OCI-LY3 (cell line): ENCODE results near the gene ZNF892.
"Not testable (repeated sequence)": the region's sequence is repeated elsewhere in the genome, so short reads cannot be mapped to it uniquely, and the experiment has no call there.

Experiments
- H2AFZ ChIP-seq: fragments of 200-600, 300-600 bp; shearing (Covaris generic); 2 replicates; pipeline ENCODE4 v1.6.0; 2014; ENCODE audit warnings: antibody characterized with exemption, low read depth, low read length
- H3K27ac ChIP-seq: fragments of 200-600, 300-600 bp; sonication (generic); 2 replicates; pipeline ENCODE4 v1.5.1; 2014; ENCODE audit warnings: mild to moderate bottlenecking, low read length, moderate library complexity, mixed read lengths
- H3K27me3 ChIP-seq: fragments of 200-600, 300-600 bp; sonication (generic); 2 replicates; pipeline ENCODE4 v1.6.1; 2014; ENCODE audit warnings: low read depth, low read length, mixed read lengths
- H3K36me3 ChIP-seq: fragments of 200-600, 300-600 bp; sonication (generic); replicated peaks from 2 replicates; pipeline ENCODE3; 2014; ENCODE audit warnings: low read depth, low read length, mixed read lengths
- H3K4me1 ChIP-seq: fragments of 300-600, 200-600 bp; sonication (generic); 2 replicates; pipeline ENCODE4 v1.6.1; 2014; ENCODE audit warnings: low read length, mixed read lengths
- H3K4me2 ChIP-seq: fragments of 200-600, 300-600 bp; sonication (generic); 2 replicates; pipeline ENCODE4 v1.6.1; 2014; ENCODE audit warnings: low read length, mixed read lengths
- H3K4me3 ChIP-seq: fragments of 300-600, 200-600 bp; sonication (generic); 2 replicates; pipeline ENCODE4 v1.5.1; 2014; ENCODE audit warnings: antibody characterized with exemption, mild to moderate bottlenecking, low read length, moderate library complexity
- H3K79me2 ChIP-seq: fragments of 300-600, 200-600 bp; shearing (Covaris generic); 2 replicates; pipeline ENCODE4 v1.6.1; 2014; ENCODE audit warnings: mild to moderate bottlenecking, low read length, mixed read lengths
- H3K9ac ChIP-seq: fragments of 300-600, 200-600 bp; shearing (Covaris generic); 2 replicates; pipeline ENCODE4 v1.6.0; 2014; ENCODE audit warnings: mild to moderate bottlenecking, low read length, moderate library complexity
- H3K9me3 ChIP-seq: fragments of 200-600, 300-600 bp; shearing (Covaris generic); 2 replicates; pipeline ENCODE4 v1.6.1; 2014; ENCODE audit warnings: low read length, mixed read lengths; ENCODE audit not compliant: insufficient read depth
- H4K20me1 ChIP-seq: fragments of 200-600, 300-600 bp; sonication (generic); 2 replicates; pipeline ENCODE4 v1.6.1; 2016; ENCODE audit warnings: low read length, mixed read lengths; ENCODE audit not compliant: insufficient read depth
- CTCF ChIP-seq: fragments of 200-600, 300-600 bp; sonication (generic); IDR thresholded peaks from 2 replicates; pipeline ENCODE4 v1.5.1; 2014; ENCODE audit warnings: antibody characterized with exemption, low read length, low read depth
- EZH2phosphoT487 ChIP-seq: fragments of 200-600 bp; shearing (Covaris generic); IDR thresholded peaks from 2 replicates; pipeline ENCODE4 v1.6.1; 2018; ENCODE audit warnings: antibody characterized with exemption, mixed run types, low read depth

ZNF892 gene

GRCh38 chr2:95181774-95182173 is 25.5 kb upstream of the ZNF892 start:
- H3K36me3 ChIP-seq, result peaks cover 50% of the 10 kb centered on the region
- H4K20me1 ChIP-seq, result no peaks in the 10 kb centered on the region
- H3K4me2 ChIP-seq, result no peak overlapping the region
- no peak for TF ChIP-seq CTCF
- TF ChIP-seq EZH2phosphoT487, result no peak
- H3K9ac ChIP-seq, result no peak overlapping the region
- H3K27ac ChIP-seq, result no peak overlapping the region
- H2AFZ ChIP-seq, result no peak overlapping the region
- H3K79me2 ChIP-seq, result no peaks in the 10 kb centered on the region
- no peaks in the 10 kb centered on the region for H3K4me1 ChIP-seq
- H3K4me3 ChIP-seq, result no peak overlapping the region
- no peaks in the 10 kb centered on the region for H3K9me3 ChIP-seq
- H3K27me3 ChIP-seq, result no peaks in the 10 kb centered on the region

- Histone ChIP-seq H3K79me2 (no peaks in the 10 kb centered on the region), H4K20me1 (no peaks in the 10 kb centered on the region), H2AFZ (no peak overlapping the region), H3K4me1 (no peaks in the 10 kb centered on the region), H3K4me2 (no peak overlapping the region), H3K36me3 (peaks cover 36% of the 10 kb centered on the region), H3K27me3 (no peaks in the 10 kb centered on the region), H3K9me3 (no peaks in the 10 kb centered on the region), H3K27ac (no peak overlapping the region), H3K4me3 (no peak overlapping the region), H3K9ac (no peak overlapping the region)
- TF ChIP-seq CTCF (no peak), EZH2phosphoT487 (no peak)
Observed at GRCh38 chr2:95185197-95185596, 22.1 kb upstream of the ZNF892 start.

- Histone ChIP-seq H3K79me2 (no peaks in the 10 kb centered on the region), H4K20me1 (no peaks in the 10 kb centered on the region), H3K36me3 (peaks cover 31% of the 10 kb centered on the region), H3K9ac (no peak overlapping the region), H3K9me3 (no peaks in the 10 kb centered on the region), H3K27ac (no peak overlapping the region), H3K4me1 (no peaks in the 10 kb centered on the region), H2AFZ (no peak overlapping the region), H3K27me3 (no peaks in the 10 kb centered on the region), H3K4me2 (no peak overlapping the region), H3K4me3 (no peak overlapping the region)
- TF ChIP-seq EZH2phosphoT487, result no peak
- TF ChIP-seq CTCF, result no peak
Observed at GRCh38 chr2:95185973-95186372, 21.3 kb upstream of the ZNF892 start.

- not testable (repeated sequence) for H3K9ac ChIP-seq, H3K27me3 ChIP-seq, H2AFZ ChIP-seq, H3K79me2 ChIP-seq, H3K4me3 ChIP-seq, H3K4me1 ChIP-seq, H4K20me1 ChIP-seq, H3K36me3 ChIP-seq, H3K4me2 ChIP-seq, H3K27ac ChIP-seq, H3K9me3 ChIP-seq
Observed at GRCh38 chr2:95192956-95193355, 14.4 kb upstream of the ZNF892 start.

GRCh38 chr2:95203911-95204310 is 3.4 kb upstream of the ZNF892 start:
- no peaks in the 10 kb centered on the region for H4K20me1 ChIP-seq
- H3K4me3 ChIP-seq, result no peak overlapping the region
- H3K9ac ChIP-seq, result no peak overlapping the region
- H2AFZ ChIP-seq, result no peak overlapping the region
- H3K9me3 ChIP-seq, result no peaks in the 10 kb centered on the region
- H3K36me3 ChIP-seq, result no peaks in the 10 kb centered on the region
- no peaks in the 10 kb centered on the region for H3K79me2 ChIP-seq
- no peak for TF ChIP-seq EZH2phosphoT487
- no peak for TF ChIP-seq CTCF
- no peaks in the 10 kb centered on the region for H3K27me3 ChIP-seq
- H3K4me2 ChIP-seq, result no peak overlapping the region
- H3K4me1 ChIP-seq, result no peaks in the 10 kb centered on the region
- no peak overlapping the region for H3K27ac ChIP-seq
